Spleen (tissue), 11 donors: ENCODE data around the gene DOCK4. TPM values are rescaled to one million over a fixed set of nuclear protein-coding genes. Genes with fewer than 3 reads are reported as not detected.
"Not testable (repeated sequence)": the region's sequence is repeated elsewhere in the genome, so short reads cannot be mapped to it uniquely, and the experiment has no call there.

Source experiments
- DNase-seq: peaks from one replicate; pipeline ENCODE4 v3.0.0-alpha.2; 2020
- H3K27ac ChIP-seq, 8 donors: fragments of 200-600 bp; sonication (generic) in 7 of 8; 1 replicate in 4 of 8; 2 replicates in 4 of 8; pipeline versions ENCODE4 v1.5.0 to v1.8.0; 2016 to 2021; ENCODE audit warnings: inconsistent platforms in 4 of 8, mild to moderate bottlenecking in 4 of 8, moderate library complexity in 1 of 8
- H3K27me3 ChIP-seq, 7 donors: fragments of 200-600 bp; sonication (generic) in 6 of 7; replicated peaks in 1 of 7; 1 replicate in 4 of 7; 2 replicates in 3 of 7; pipeline versions ENCODE4 v1.5.0 to v1.8.0; 2016 to 2021; ENCODE audit warnings: inconsistent platforms in 3 of 7, mild to moderate bottlenecking in 1 of 7
- H3K36me3 ChIP-seq, 6 donors: fragments of 200-600 bp; sonication (generic) in 5 of 6; 1 replicate in 4 of 6; 2 replicates in 2 of 6; pipeline versions ENCODE4 v1.5.0 to v1.8.0; 2016 to 2021; ENCODE audit warnings: inconsistent platforms in 2 of 6
- H3K4me1 ChIP-seq, 6 donors: fragments of 200-600 bp; sonication (generic) in 5 of 6; 1 replicate in 3 of 6; 2 replicates in 3 of 6; pipeline versions ENCODE4 v1.5.0 to v1.8.0; 2016 to 2021; ENCODE audit warnings: inconsistent platforms in 3 of 6
- H3K4me3 ChIP-seq, 8 donors: fragments of 200-600 bp; sonication (generic) in 7 of 8; 1 replicate in 4 of 8; 2 replicates in 4 of 8; pipeline versions ENCODE4 v1.5.0 to v1.8.0; 2016 to 2021; ENCODE audit warnings: inconsistent platforms in 4 of 8, mild to moderate bottlenecking in 4 of 8, moderate library complexity in 2 of 8
- H3K9me3 ChIP-seq, 8 donors: fragments of 200-600 bp; sonication (generic) in 7 of 8; 1 replicate in 4 of 8; 2 replicates in 4 of 8; pipeline versions ENCODE4 v1.5.0 to v1.8.0; 2016 to 2021; ENCODE audit warnings: inconsistent platforms in 4 of 8
- POLR2A ChIP-seq, 3 donors: fragments of 450-650 bp; IDR thresholded peaks; one replicate each; pipeline ENCODE4 v1.5.1; 2017; ENCODE audit warnings: antibody characterized with exemption in 3 of 3, mild to moderate bottlenecking in 1 of 3
- POLR2AphosphoS5 ChIP-seq, 3 donors: sonication (generic); formaldehyde crosslinking; IDR thresholded peaks; one replicate each; pipeline ENCODE4 v1.5.1; 2017; ENCODE audit warnings: antibody characterized with exemption in 3 of 3
- WGBS, 5 donors: extraction: QIAGEN DNeasy Blood & Tissue Kit in 3 of 5; methylation state at CpG; one replicate each; pipeline versions ENCODE4 v1.1.5 to v1.1.7; 2013 to 2018; 5-methylcytosine and 5-hydroxymethylcytosine counted together
- intact Hi-C: fragments of 100-400 bp; cut with DNase I; formaldehyde crosslinking; loops from one replicate; pipeline ENCODE4 v1.15.0; 2023; ENCODE audit warnings: low total_unique reads
- polyA plus RNA-seq, 3 donors: library from polyadenylated mRNA; stranded (reverse); fragments of 200-250 nt; gene quantifications; one replicate each; pipeline ENCODE4 v1.2.1, GENCODE V29; 2013
- total RNA-seq, 7 donors: library from RNA; depleted of rRNA in 3 of 7; stranded (reverse); fragments of >200 nt in 3 of 7; fragmentation: NEBNext Ultra II Directional in 4 of 7; extraction: Animal tissue kit (Norgen Biotek cat#: 25700) in 4 of 7; gene quantifications; one replicate each; pipeline versions ENCODE4 v1.1.0 to v1.2.1, GENCODE V29; 2016 to 2021
- TF ChIP-seq, protein P1 (sequence below), 11 experiments: fragments of 200-600 bp in 7 of 11; fragments of 450-650 bp in 4 of 11; sonication (generic) in 4 of 11; IDR thresholded peaks in 8 of 11; conservative IDR thresholded peaks in 3 of 11; 1 replicate in 7 of 11; 2 replicates in 4 of 11; pipeline versions ENCODE4 v1.4.0 to v1.8.0; 2016 to 2021; ENCODE audit warnings: antibody characterized with exemption in 11 of 11, inconsistent platforms in 4 of 11, mild to moderate bottlenecking in 1 of 11
- donor health status: healthy with polysubstance abuse.
- donor health status: DM: no; HTN: no; CAD: no; lungs with moderate emphysema.
- donor health status: DM: no; HTN: no; CAD: no.
- donor health status: Bipolar disorder and iron deficiency.
- donor health status: healthy.
- donor health status: DM: no; HTN: no; CAD: no.
- donor health status: DM: yes; HTN: yes; CAD: no.

The DOCK4 gene
- total and polyA plus RNA-seq, 10 donors = 1.4 to 26.9 (median 14.2) TPM

DNA sequence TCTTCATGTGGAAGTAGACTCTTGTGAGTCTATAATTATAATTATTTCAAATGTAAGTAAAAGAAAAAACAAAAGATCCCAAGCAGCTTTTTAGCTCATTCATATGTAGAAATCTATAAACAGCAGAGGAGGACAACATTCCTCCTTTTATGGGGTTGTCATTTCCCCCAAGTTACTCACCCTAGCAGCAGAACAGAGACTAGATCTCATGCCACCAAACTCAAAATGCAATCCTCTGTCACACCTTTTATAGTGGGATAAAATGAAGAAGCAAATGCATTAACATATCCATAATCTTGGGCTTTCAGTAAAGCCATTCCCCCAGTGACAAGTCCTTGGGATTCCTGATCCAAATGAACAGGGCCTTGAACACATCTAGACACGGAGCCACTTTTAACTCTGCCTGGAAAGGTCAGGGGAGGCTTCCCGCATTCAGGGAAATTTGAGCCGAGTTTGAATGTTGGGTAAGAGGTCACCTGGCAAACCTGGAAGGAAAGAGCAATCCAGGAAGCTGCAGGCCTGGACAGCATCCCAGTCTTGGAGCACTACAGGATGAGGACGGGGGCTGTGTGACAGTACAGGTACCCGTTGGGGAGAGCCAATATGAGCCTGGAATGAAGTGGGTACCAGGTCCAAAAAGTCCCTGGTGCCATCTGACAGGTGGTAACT lies 76.4 kb downstream of the DOCK4 start:
- DNase-seq = no peak
- H3K4me1 ChIP-seq = peaks cover 0 to 5% (median 0%) of the 10 kb centered on the region in 6 donors
- no peak for TF ChIP-seq POLR2AphosphoS5 (IDR thresholded peaks at IDR 0.05)
- TF ChIP-seq, protein P1, sequence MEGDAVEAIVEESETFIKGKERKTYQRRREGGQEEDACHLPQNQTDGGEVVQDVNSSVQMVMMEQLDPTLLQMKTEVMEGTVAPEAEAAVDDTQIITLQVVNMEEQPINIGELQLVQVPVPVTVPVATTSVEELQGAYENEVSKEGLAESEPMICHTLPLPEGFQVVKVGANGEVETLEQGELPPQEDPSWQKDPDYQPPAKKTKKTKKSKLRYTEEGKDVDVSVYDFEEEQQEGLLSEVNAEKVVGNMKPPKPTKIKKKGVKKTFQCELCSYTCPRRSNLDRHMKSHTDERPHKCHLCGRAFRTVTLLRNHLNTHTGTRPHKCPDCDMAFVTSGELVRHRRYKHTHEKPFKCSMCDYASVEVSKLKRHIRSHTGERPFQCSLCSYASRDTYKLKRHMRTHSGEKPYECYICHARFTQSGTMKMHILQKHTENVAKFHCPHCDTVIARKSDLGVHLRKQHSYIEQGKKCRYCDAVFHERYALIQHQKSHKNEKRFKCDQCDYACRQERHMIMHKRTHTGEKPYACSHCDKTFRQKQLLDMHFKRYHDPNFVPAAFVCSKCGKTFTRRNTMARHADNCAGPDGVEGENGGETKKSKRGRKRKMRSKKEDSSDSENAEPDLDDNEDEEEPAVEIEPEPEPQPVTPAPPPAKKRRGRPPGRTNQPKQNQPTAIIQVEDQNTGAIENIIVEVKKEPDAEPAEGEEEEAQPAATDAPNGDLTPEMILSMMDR (IDR thresholded peaks at IDR 0.05 in 8 of 11, conservative IDR thresholded peaks at IDR 0.05 in 3 of 11) = no peak
- no peak for TF ChIP-seq POLR2A (IDR thresholded peaks at IDR 0.05)
- intact Hi-C loops = no loop called here
- WGBS, 5 donors = 66 to 76% (median 73%) methylated on average over 5 of the region's 5 CpGs
- H3K27me3 ChIP-seq = no peaks in the 10 kb centered on the region
- no peaks in the 10 kb centered on the region for H3K36me3 ChIP-seq
- H3K4me3 ChIP-seq = no peak overlapping the region
- no peak overlapping the region for H3K27ac ChIP-seq
- no peaks in the 10 kb centered on the region for H3K9me3 ChIP-seq

DNA sequence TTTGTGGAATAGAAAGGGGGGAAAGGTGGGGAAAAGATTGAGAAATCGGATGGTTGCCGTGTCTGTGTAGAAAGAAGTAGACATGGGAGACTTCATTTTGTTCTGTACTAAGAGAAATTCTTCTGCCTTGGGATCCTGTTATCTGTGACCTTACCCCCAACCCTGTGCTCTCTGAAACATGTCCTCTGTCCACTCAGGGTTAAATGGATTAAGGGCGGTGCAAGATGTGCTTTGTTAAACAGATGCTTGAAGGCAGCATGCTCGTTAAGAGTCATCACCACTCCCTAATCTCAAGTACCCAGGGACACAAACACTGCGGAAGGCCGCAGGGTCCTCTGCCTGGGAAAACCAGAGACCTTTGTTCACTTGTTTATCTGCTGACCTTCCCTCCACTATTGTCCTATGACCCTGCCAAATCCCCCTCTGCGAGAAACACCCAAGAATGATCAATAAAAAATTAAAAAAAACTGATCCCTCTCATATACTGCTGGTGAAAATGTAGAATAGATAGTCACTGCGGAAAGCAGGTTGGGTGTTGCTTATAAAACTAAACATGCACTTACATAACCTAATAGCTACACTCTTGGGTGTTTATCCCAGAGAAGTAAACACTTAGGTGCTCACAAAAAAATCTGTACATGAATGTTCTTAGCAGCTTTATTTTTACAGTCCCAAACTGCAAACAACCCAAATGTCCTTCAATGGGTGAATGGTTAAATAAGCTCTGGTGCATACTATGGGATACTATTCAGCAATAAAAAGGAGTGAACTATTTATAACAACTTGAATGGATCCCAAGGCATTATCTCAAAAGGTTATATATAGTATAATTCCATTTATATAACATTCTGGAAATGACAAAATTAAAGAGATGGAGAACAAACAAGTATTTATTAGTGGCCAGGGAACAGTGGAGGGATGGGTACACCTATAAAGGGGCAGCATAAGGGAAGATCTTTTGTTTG lies 77.5 kb downstream of the DOCK4 start:
- WGBS, 5 donors = 73 to 84% (median 78%) methylated on average over 4 to 7 of the region's 8 CpGs
- intact Hi-C loops = not testable (repeated sequence)

DNA sequence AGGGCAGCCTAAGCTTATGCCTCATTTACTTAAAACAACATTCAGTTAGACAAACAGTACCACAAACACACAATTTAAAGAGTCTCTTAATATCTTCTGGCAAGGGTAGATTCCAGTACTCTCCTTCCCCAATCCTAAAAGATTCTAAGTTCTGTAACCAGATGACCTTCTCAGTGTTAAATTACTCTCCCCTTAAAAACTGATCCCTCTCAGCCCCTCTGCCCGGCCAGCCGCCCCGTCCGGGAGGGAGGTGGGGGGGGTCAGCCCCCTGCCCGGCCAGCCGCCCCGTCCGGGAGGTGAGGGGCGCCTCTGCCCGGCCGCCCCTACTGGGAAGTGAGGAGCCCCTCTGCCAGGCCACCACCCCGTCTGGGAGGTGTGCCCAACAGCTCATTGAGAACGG lies 78.2 kb downstream of the DOCK4 start:
- H3K27me3 ChIP-seq, H3K4me3 ChIP-seq, DNase-seq, intact Hi-C loops, H3K9me3 ChIP-seq, H3K36me3 ChIP-seq, H3K4me1 ChIP-seq, H3K27ac ChIP-seq: not testable (repeated sequence)
- 83 to 95% (median 91%) methylated on average over 6 to 13 of the region's 13 CpGs for WGBS, 5 donors

More for the DNA sequence above, 77.5 kb downstream of the DOCK4 start:
- H3K27me3 ChIP-seq, H3K4me1 ChIP-seq, DNase-seq, H3K4me3 ChIP-seq, H3K27ac ChIP-seq, H3K36me3 ChIP-seq, H3K9me3 ChIP-seq: not testable (repeated sequence)

DNA sequence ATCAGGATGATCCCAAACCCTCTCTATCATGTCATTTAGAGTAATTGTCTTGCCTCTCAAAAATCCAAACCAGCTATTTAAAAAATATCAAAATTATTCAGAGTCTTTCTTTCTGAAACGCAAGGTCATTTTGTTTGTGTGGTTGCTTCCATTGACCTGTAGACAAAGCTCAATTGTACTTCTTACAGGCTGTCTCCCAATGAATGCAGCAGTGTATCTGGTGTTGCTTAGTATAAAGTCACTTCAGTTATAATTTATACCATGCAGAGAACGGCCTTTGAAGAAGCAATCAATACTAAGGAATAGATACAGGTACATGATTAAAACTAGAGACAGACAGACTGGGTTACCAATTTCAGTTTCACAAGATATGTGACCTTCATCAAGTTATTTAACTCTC lies 80.9 kb downstream of the DOCK4 start:
- intact Hi-C loops = no loop called here
- Histone ChIP-seq H3K36me3 (no peaks in the 10 kb centered on the region), H3K4me1 (peaks cover 0 to 8% (median 0%) of the 10 kb centered on the region in 6 donors), H3K27me3 (no peaks in the 10 kb centered on the region), H3K4me3 (no peak overlapping the region), H3K27ac (no peak overlapping the region), H3K9me3 (no peaks in the 10 kb centered on the region)
- 92 to 99% (median 95%) methylated on average over 2 of the region's 2 CpGs for WGBS, 5 donors
- TF ChIP-seq POLR2AphosphoS5 (IDR thresholded peaks at IDR 0.05) (no peak), POLR2A (IDR thresholded peaks at IDR 0.05) (no peak)
- TF ChIP-seq, protein P1 (IDR thresholded peaks at IDR 0.05 in 8 of 11, conservative IDR thresholded peaks at IDR 0.05 in 3 of 11) = no peak
- DNase-seq = no peak
